Measurements from ENCODE around the gene SORBS1.

SORBS1 gene

DNA sequence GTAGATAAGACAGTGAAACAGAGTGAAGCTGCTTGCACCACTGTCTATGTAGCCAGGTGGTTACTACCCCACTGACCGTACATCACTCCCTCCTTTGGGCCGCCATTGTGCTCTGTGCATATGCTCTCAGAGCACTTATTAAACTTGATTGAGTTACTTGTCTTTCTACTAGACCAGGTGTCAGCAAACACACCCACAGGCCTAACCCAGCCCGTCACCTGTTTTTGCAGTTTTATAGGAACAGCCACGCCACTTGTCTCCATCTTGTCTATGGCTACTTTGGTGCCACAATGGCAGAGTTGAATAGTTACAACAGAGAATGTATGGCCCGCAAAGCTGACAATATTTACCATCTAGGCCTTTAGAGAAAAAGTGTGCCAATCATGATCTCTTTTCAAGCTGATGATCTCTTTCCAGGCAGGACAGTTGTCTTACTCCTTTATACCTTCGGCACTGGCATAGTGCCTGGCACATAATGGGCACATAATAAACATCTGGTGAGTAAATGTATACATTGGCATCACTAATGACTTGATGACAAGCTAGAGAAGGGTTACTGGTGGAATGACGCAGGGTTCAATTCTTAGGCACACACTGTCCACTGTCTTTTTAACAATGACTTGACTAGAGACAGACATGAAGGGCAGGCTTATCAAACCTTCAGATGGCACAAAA, 36.7 kb downstream of the SORBS1 start:
- Histone ChIP-seq H3K36me3 (ENCODE audit: insufficient read depth, low read depth, low read length) (no peaks in the 10 kb centered on the region), H3K9me3 (ENCODE audit: insufficient read depth, low read depth, low read length) (no peaks in the 10 kb centered on the region), H3K27ac (ENCODE audit: low read length) (no peak overlapping the region), H3K4me3 (ENCODE audit: low read length) (no peak overlapping the region), H3K27me3 (ENCODE audit: insufficient read depth, low read length) (no peaks in the 10 kb centered on the region), H3K9ac (ENCODE audit: low read depth, low read length) (no peak overlapping the region), H3K4me1 (ENCODE audit: insufficient read depth, low read length) (peaks cover 10% of the 10 kb centered on the region)

DNA sequence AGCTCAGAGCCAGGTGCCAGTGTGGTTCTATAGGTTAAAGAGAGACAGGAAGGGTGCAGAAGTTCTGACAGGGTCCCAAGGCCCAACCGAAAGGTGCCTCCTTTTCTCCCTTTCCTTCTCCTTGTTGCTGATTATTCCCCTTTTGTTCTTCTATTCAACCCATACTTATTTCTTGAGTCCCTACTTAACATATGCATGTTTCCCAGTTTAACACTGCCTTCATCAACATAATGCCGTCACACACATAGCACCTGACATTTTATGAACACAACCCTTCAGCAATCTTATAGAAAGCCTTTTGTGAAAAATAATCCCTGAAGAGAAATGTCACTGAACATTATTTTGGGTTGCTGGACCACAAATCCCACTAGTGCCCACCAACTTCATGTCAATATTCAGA, 39.1 kb downstream of the SORBS1 start:
- H3K4me1 ChIP-seq (ENCODE audit: insufficient read depth, low read length), result peaks cover 25% of the 10 kb centered on the region

DNA sequence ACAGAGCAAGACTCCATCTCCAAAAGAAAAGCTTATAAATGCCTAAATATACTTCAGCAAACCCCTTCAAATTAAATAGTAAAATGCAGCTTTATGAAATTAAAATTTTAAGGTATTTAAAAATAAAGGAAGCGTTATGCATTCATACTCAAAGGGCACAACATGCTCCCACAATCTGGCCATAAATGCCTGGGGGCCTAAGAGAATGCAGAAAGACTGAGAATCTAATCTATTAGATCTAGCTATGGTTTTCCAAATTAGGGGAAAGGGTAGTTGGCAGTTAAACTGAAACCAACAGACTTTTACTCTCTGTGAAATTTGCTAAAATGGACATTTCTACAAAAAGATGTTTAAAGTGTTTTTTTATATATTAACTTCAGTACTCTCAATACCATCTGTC, 40.6 kb downstream of the SORBS1 start:
- Histone ChIP-seq H3K9me3 (ENCODE audit: insufficient read depth, low read depth, low read length) (no peaks in the 10 kb centered on the region), H3K27me3 (ENCODE audit: insufficient read depth, low read length) (no peaks in the 10 kb centered on the region), H3K4me3 (ENCODE audit: low read length) (no peak overlapping the region), H3K9ac (ENCODE audit: low read depth, low read length) (no peak overlapping the region), H3K4me1 (ENCODE audit: insufficient read depth, low read length) (peaks cover 25% of the 10 kb centered on the region), H3K36me3 (ENCODE audit: insufficient read depth, low read depth, low read length) (no peaks in the 10 kb centered on the region), H3K27ac (ENCODE audit: low read length) (no peak overlapping the region)

More for the DNA sequence above, 39.1 kb downstream of the SORBS1 start:
- no peak overlapping the region for H3K4me3 ChIP-seq (ENCODE audit: low read length)
- H3K27me3 ChIP-seq (ENCODE audit: insufficient read depth, low read length), result no peaks in the 10 kb centered on the region
- no peak overlapping the region for H3K27ac ChIP-seq (ENCODE audit: low read length)
- H3K9me3 ChIP-seq (ENCODE audit: insufficient read depth, low read depth, low read length), result no peaks in the 10 kb centered on the region
- no peaks in the 10 kb centered on the region for H3K36me3 ChIP-seq (ENCODE audit: insufficient read depth, low read depth, low read length)
- H3K9ac ChIP-seq (ENCODE audit: low read depth, low read length), result no peak overlapping the region

DNA sequence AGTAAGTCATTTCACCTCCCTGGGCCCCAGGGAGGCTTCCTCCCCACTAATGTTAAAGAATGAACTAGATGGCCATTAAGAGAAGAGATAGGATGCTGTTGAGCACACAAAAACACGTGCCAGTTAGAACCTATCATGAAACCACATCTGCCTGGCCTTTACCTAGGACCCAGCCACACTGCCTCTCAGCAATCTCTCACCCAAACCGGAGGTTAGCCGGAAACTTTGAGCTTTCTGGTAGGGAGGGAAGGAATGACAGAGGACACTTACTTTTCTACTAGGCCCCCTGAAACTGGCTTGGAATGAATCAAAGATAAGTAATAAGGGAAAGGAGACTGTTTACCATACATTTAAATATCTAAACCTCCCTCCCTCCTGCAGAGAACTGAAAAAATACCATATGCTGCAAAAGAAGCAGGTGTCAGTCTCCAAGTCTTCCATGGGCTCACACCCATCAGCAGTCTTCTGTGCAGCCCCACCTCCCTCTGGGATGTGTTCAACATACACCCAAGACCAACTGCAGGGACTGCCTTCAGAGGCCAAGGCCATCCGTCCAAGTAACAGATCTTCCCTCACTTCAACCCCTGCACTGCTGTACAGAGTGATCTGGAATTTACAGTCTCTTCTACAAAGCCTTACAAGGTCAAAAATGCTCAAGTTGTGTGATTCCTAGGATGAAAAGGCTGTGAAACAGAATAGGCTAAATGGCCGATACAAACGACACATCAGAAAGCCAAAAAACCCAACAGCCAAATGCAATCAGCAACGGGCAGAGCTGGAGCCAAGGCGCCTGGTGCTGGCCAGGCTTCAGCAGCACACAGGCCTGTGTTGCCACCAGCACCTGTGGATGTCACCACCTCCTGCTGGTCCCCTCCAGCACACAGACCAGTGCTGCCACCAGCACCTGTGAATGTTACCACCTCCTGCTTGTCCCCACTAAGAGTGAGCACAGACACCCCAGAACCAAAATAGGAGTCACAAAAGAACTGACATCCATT, 42.4 kb downstream of the SORBS1 start:
- Histone ChIP-seq H3K9ac (ENCODE audit: low read depth, low read length) (no peak overlapping the region), H3K4me3 (ENCODE audit: low read length) (no peak overlapping the region), H3K9me3 (ENCODE audit: insufficient read depth, low read depth, low read length) (no peaks in the 10 kb centered on the region), H3K27me3 (ENCODE audit: insufficient read depth, low read length) (no peaks in the 10 kb centered on the region), H3K36me3 (ENCODE audit: insufficient read depth, low read depth, low read length) (no peaks in the 10 kb centered on the region), H3K27ac (ENCODE audit: low read length) (no peak overlapping the region), H3K4me1 (ENCODE audit: insufficient read depth, low read length) (peaks cover 25% of the 10 kb centered on the region)

DNA sequence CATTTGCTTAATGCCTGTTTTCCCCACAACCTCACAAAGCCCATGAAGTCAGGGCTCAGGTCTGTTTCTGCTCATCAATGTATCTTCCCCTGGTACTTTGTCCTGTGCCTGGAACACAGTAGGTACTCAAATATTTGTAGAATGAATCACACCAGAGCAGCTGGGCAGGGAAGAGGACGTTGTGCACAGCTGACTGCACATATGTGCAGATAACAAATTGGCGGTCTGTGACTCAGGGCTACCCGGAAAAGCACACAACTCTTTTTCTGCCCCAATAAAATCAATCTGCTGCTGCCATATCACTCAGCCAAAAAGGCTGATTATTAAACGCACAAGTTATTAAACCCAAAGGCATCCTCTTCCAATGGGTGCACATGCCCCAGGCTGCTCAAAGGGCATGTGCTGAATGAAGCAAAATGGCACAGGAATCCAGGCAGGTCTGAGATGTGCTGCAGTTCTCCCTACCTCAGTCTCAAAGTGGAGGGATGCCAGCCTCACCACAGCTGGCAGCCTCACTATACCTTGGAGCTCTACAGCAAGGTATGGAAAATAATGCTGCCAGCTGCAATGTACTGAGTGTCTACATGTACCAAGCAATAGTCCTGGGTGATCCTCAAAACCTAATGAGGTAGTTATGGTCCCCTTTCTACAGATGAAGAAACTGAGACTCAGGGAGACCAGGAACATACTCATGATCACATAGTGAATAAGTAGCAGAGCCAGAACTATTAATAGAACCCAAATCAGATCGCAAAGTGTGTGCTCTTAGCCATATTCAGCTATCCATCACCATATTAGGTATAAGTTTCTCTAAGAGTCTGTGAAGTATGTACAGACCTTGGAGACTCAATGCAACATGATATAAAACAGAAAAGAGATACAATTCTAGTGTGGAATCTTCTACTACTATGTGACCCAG, 43.4 kb downstream of the SORBS1 start:
- no peak overlapping the region for H3K9ac ChIP-seq (ENCODE audit: low read depth, low read length)
- peaks cover 25% of the 10 kb centered on the region for H3K4me1 ChIP-seq (ENCODE audit: insufficient read depth, low read length)
- H3K9me3 ChIP-seq (ENCODE audit: insufficient read depth, low read depth, low read length), result no peaks in the 10 kb centered on the region
- no peak overlapping the region for H3K4me3 ChIP-seq (ENCODE audit: low read length)
- no peaks in the 10 kb centered on the region for H3K36me3 ChIP-seq (ENCODE audit: insufficient read depth, low read depth, low read length)
- H3K27me3 ChIP-seq (ENCODE audit: insufficient read depth, low read length), result no peaks in the 10 kb centered on the region
- H3K27ac ChIP-seq (ENCODE audit: low read length), result no peak overlapping the region

DNA sequence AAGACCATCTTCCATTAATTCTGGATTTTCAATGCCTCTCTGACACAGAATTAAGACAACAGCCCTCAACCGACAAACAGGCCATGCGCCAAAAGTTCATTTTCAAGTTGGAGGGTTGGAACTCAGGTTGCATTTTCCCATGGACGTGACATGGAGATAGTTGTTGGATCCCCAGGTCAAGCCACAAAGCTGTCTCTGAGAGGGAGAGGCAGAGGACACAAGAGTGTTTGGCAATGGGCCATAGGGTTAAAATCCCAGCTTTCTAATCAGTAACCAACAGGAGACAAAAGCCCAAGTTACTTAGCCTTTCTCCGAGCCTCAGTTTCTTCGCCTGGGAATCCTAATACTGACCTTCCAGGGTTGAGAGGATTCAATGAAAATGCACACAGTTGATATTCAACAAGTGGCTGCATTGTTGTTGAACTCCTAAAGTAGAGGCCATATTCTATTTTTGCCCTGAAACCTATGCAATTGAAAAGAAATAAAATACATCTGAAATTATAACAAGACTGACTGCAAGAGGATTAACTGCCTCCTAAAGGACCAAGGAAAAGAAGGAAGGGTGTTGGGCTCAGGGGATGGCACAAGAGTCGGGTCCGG, 44.3 kb downstream of the SORBS1 start:
- Histone ChIP-seq H3K9me3 (ENCODE audit: insufficient read depth, low read depth, low read length) (no peaks in the 10 kb centered on the region), H3K27ac (ENCODE audit: low read length) (no peak overlapping the region), H3K9ac (ENCODE audit: low read depth, low read length) (no peak overlapping the region), H3K4me1 (ENCODE audit: insufficient read depth, low read length) (peaks cover 20% of the 10 kb centered on the region), H3K27me3 (ENCODE audit: insufficient read depth, low read length) (no peaks in the 10 kb centered on the region), H3K36me3 (ENCODE audit: insufficient read depth, low read depth, low read length) (no peaks in the 10 kb centered on the region), H3K4me3 (ENCODE audit: low read length) (no peak overlapping the region)

DNA sequence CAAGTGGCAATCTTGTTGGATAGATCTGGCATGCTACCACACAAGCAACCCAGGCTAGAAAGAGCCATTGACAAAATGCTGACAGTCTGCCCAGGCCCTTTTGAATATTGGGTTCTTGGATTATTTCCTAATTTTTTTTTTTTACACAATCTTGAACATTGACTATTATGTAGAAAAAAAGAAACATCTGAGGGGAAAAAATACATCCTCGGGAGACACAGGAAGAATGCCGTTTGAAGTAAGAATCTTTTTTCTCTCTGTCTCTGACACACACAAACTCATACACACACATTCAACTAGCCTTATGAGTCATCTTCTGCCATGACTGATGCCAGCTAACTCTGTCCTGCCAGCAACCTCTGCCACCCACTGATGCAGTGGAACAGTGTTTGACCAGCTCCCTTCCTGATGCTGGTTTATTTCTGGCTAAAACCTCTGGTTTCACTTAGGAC, 47.2 kb downstream of the SORBS1 start:
- no peak overlapping the region for H3K4me3 ChIP-seq (ENCODE audit: low read length)
- H3K27me3 ChIP-seq (ENCODE audit: insufficient read depth, low read length), result no peaks in the 10 kb centered on the region
- no peaks in the 10 kb centered on the region for H3K9me3 ChIP-seq (ENCODE audit: insufficient read depth, low read depth, low read length)
- peaks cover 22% of the 10 kb centered on the region for H3K4me1 ChIP-seq (ENCODE audit: insufficient read depth, low read length)
- H3K9ac ChIP-seq (ENCODE audit: low read depth, low read length), result no peak overlapping the region
- no peaks in the 10 kb centered on the region for H3K36me3 ChIP-seq (ENCODE audit: insufficient read depth, low read depth, low read length)
- no peak overlapping the region for H3K27ac ChIP-seq (ENCODE audit: low read length)

DNA sequence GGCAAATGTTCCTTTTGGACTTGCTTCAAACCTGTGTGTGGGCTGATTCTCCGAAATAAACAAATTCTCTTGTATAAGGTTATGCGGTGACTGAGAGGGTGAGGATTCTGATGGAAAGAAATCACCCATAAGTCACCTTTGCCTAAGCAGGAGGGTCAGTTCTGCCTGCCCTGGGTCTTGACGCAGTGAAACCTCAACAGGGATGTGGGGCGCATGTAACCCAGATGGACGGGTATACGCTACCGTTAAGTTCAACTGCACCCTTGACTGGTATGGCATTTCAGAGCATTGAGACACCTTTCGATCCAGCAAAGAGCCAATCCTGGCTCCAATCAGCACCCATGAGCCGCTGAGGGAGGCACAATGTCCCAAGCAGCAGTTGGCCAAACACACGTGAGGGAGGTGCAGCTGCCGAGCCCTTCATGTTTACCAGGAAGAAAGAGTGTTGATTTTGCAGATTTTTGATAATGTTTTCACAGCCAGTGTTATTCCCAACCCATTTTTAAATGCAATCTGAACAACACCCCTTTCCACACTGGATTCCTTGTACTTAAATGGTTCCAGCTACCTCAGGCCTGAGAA, 48.1 kb downstream of the SORBS1 start:
- no peak overlapping the region for H3K9ac ChIP-seq (ENCODE audit: low read depth, low read length)
- H3K27me3 ChIP-seq (ENCODE audit: insufficient read depth, low read length), result no peaks in the 10 kb centered on the region
- no peaks in the 10 kb centered on the region for H3K36me3 ChIP-seq (ENCODE audit: insufficient read depth, low read depth, low read length)
- peaks cover 19% of the 10 kb centered on the region for H3K4me1 ChIP-seq (ENCODE audit: insufficient read depth, low read length)
- H3K4me3 ChIP-seq (ENCODE audit: low read length), result no peak overlapping the region
- no peak overlapping the region for H3K27ac ChIP-seq (ENCODE audit: low read length)
- no peaks in the 10 kb centered on the region for H3K9me3 ChIP-seq (ENCODE audit: insufficient read depth, low read depth, low read length)

DNA sequence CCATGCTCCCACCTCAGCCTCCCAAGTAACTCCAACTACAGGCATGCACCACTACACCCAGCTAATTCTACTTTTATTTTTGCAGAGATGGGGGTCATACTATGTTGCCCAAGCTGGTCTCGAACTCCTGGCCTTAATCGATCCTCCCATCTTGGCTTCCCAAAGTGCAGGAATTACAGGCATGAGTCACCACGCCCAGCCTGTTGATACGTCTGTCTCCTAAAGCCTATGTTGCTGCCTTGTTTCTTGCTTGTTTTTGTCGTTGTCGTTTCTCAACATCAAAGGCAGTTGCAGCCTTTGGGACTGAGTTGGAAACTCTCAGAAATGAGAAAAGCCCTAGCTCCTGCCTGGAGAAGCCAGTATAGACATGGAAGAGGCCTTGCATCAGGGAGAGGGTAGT, 49.9 kb downstream of the SORBS1 start:
- no peak overlapping the region for H3K27ac ChIP-seq (ENCODE audit: low read length)

DNA sequence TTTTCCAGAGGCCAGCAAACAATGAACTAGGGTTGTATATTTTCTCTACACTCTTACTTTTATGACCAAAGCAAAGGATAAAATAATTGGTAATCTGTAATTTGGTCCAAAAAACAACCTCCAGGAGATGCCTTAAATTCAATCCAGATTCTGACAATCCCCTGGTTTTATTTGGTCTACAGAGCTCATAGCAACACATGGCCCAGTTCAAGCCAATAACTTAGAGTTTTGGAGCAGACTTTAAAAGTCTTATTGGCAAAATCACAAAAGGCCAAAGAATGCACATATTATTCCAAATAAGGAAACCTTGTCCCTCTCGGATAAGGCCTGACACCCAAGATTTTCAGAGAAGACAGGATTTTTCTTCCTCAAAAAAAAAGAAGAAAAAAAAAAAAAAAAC, 51.9 kb downstream of the SORBS1 start:
- peaks cover 18% of the 10 kb centered on the region for H3K4me1 ChIP-seq (ENCODE audit: insufficient read depth, low read length)
- no peak overlapping the region for H3K9ac ChIP-seq (ENCODE audit: low read depth, low read length)
- no peak overlapping the region for H3K4me3 ChIP-seq (ENCODE audit: low read length)
- H3K27me3 ChIP-seq (ENCODE audit: insufficient read depth, low read length), result no peaks in the 10 kb centered on the region
- H3K27ac ChIP-seq (ENCODE audit: low read length), result no peak overlapping the region
- no peaks in the 10 kb centered on the region for H3K36me3 ChIP-seq (ENCODE audit: insufficient read depth, low read depth, low read length)
- H3K9me3 ChIP-seq (ENCODE audit: insufficient read depth, low read depth, low read length), result no peaks in the 10 kb centered on the region

More for the DNA sequence above, 49.9 kb downstream of the SORBS1 start:
- Histone ChIP-seq H3K4me3 (ENCODE audit: low read length) (no peak overlapping the region), H3K4me1 (ENCODE audit: insufficient read depth, low read length) (peaks cover 10% of the 10 kb centered on the region), H3K27me3 (ENCODE audit: insufficient read depth, low read length) (no peaks in the 10 kb centered on the region), H3K36me3 (ENCODE audit: insufficient read depth, low read depth, low read length) (no peaks in the 10 kb centered on the region), H3K9me3 (ENCODE audit: insufficient read depth, low read depth, low read length) (no peaks in the 10 kb centered on the region), H3K9ac (ENCODE audit: low read depth, low read length) (no peak overlapping the region)

DNA sequence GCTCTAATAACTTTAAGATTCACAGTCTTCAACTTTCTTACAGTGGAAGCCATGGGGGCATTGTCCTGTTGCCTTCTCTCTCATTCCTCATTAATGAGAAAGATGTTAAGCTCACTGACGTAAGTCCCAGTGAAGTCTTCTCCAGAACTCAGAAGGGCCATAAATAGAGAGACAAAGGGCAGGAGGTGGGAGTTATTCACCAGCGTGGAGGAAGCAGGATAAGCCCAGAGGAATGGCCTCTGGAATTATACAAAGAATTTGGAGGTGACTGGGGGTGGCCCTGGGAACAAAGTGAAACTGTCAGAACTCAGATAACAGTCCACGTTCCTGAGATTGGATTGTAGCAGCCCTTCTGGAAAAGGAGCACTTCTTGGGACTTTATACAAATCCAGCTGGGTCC, 52.4 kb downstream of the SORBS1 start:
- Histone ChIP-seq H3K4me1 (ENCODE audit: insufficient read depth, low read length) (peaks cover 18% of the 10 kb centered on the region), H3K9me3 (ENCODE audit: insufficient read depth, low read depth, low read length) (no peaks in the 10 kb centered on the region), H3K27me3 (ENCODE audit: insufficient read depth, low read length) (no peaks in the 10 kb centered on the region), H3K36me3 (ENCODE audit: insufficient read depth, low read depth, low read length) (no peaks in the 10 kb centered on the region), H3K27ac (ENCODE audit: low read length) (no peak overlapping the region), H3K4me3 (ENCODE audit: low read length) (no peak overlapping the region), H3K9ac (ENCODE audit: low read depth, low read length) (no peak overlapping the region)

Data from iPS-20b (cell line).